Neuronal stem cell (in vitro differentiated cells): Measurements from ENCODE around the gene WDSUB1. TPM values are rescaled to one million over a fixed set of nuclear protein-coding genes. Genes with fewer than 3 reads are reported as not detected.

ENCODE experiments used
- DNase-seq: peaks from one replicate; pipeline ENCODE4 v3.0.0-alpha.2; 2013; ENCODE audit warnings: low spot score
- H2AFZ ChIP-seq: one replicate; pipeline ENCODE4 v1.6.1; 2013; ENCODE audit warnings: mild to moderate bottlenecking, low read length, inconsistent platforms
- H2AK5ac ChIP-seq: 2 replicates; pipeline ENCODE4 v1.6.1; 2013; ENCODE audit warnings: low read depth, mild to moderate bottlenecking, inconsistent platforms, low read length, moderate library complexity, mixed read lengths
- H2BK120ac ChIP-seq: 2 replicates; pipeline ENCODE4 v1.6.1; 2013; ENCODE audit warnings: low read depth, mild to moderate bottlenecking, inconsistent platforms, low read length, moderate library complexity, mixed read lengths
- H2BK12ac ChIP-seq: one replicate; pipeline ENCODE4 v1.6.1; 2013; ENCODE audit warnings: low read length, inconsistent platforms
- H2BK15ac ChIP-seq: 2 replicates; pipeline ENCODE4 v1.6.1; 2013; ENCODE audit warnings: mild to moderate bottlenecking, low read length, inconsistent platforms, mixed read lengths
- H2BK5ac ChIP-seq: one replicate; pipeline ENCODE4 v1.6.1; 2013; ENCODE audit warnings: inconsistent platforms, mild to moderate bottlenecking, low read length, moderate library complexity
- H3K14ac ChIP-seq: one replicate; pipeline ENCODE4 v1.6.1; 2013; ENCODE audit warnings: low read length, inconsistent platforms
- H3K18ac ChIP-seq: 2 replicates; pipeline ENCODE4 v1.6.1; 2013; ENCODE audit warnings: low read length, inconsistent platforms
- H3K23ac ChIP-seq: 2 replicates; pipeline ENCODE4 v1.6.1; 2013; ENCODE audit warnings: low read depth, mild to moderate bottlenecking, mixed read lengths, low read length, inconsistent platforms; ENCODE audit not compliant: poor library complexity
- H3K27ac ChIP-seq: replicated peaks from 3 replicates; pipeline ENCODE4 v1.5.1; 2013; ENCODE audit warnings: low read length, inconsistent platforms
- H3K27me3 ChIP-seq, 3 experiments: 2 replicates each; pipeline ENCODE4 v1.6.1; 2013; ENCODE audit warnings: low read length in 3 of 3, mild to moderate bottlenecking in 2 of 3, inconsistent platforms in 1 of 3, low read depth in 1 of 3, mixed read lengths in 1 of 3, moderate library complexity in 1 of 3; ENCODE audit not compliant: control insufficient read depth in 3 of 3, insufficient read depth in 3 of 3
- H3K36me3 ChIP-seq, 2 donors: replicated peaks in 1 of 2; 2 replicates each; pipeline ENCODE4 v1.6.1; 2013; ENCODE audit warnings: low read length in 2 of 2; ENCODE audit not compliant: control insufficient read depth in 2 of 2, insufficient read depth in 2 of 2
- H3K4ac ChIP-seq: 2 replicates; pipeline ENCODE4 v1.6.1; 2013; ENCODE audit warnings: inconsistent platforms, mild to moderate bottlenecking, low read length, moderate library complexity
- H3K4me1 ChIP-seq, 2 donors: 1 replicate in 1 of 2; 2 replicates in 1 of 2; pipeline ENCODE4 v1.6.1; 2013; ENCODE audit warnings: low read length in 2 of 2, low read depth in 1 of 2; ENCODE audit not compliant: control insufficient read depth in 2 of 2, insufficient read depth in 1 of 2
- H3K4me2 ChIP-seq: one replicate; pipeline ENCODE4 v1.6.1; 2013; ENCODE audit warnings: mild to moderate bottlenecking, low read length, inconsistent platforms; ENCODE audit not compliant: insufficient read depth, poor library complexity, severe bottlenecking
- H3K4me3 ChIP-seq, 2 donors: 2 replicates each; pipeline ENCODE4 v1.5.1; 2013; ENCODE audit warnings: low read length in 2 of 2, mild to moderate bottlenecking in 2 of 2, inconsistent platforms in 1 of 2, moderate library complexity in 1 of 2
- H3K79me1 ChIP-seq: one replicate; pipeline ENCODE4 v1.6.1; 2013; ENCODE audit warnings: low read depth, mild to moderate bottlenecking, inconsistent platforms, low read length, moderate library complexity
- H3K9ac ChIP-seq: one replicate; pipeline ENCODE4 v1.6.1; 2013; ENCODE audit warnings: mild to moderate bottlenecking, low read depth, low read length, inconsistent platforms; ENCODE audit not compliant: poor library complexity
- H3K9me3 ChIP-seq, 2 donors: replicated peaks in 1 of 2; 2 replicates each; pipeline versions ENCODE3 to v1.6.1; 2013; ENCODE audit warnings: low read length in 2 of 2, mild to moderate bottlenecking in 2 of 2, inconsistent platforms in 1 of 2, low read depth in 1 of 2, mixed read lengths in 1 of 2, moderate library complexity in 1 of 2; ENCODE audit not compliant: control insufficient read depth in 2 of 2, insufficient read depth in 1 of 2
- H4K8ac ChIP-seq: one replicate; pipeline ENCODE4 v1.6.1; 2013; ENCODE audit warnings: low read depth, mild to moderate bottlenecking, inconsistent platforms, low read length, moderate library complexity
- H4K91ac ChIP-seq: one replicate; pipeline ENCODE4 v1.6.1; 2013; ENCODE audit warnings: low read length, low read depth, mild to moderate bottlenecking, inconsistent platforms; ENCODE audit not compliant: poor library complexity
- WGBS, 2 donors: extraction: QIAGEN DNeasy Blood & Tissue Kit; methylation state at CpG; one replicate each; pipeline ENCODE4 v1.1.7; 2013; ENCODE audit warnings: missing lambda C conversion rate in 2 of 2, mixed read lengths in 1 of 2; ENCODE audit not compliant: insufficient read length in 2 of 2, insufficient replicate concordance in 1 of 2; ENCODE audit errors: extremely low coverage in 2 of 2; 5-methylcytosine and 5-hydroxymethylcytosine counted together
- small RNA-seq: library from polyadenylated mRNA; stranded (forward); fragments of <200 nt; extraction: miRNeasy Mini kit (QIAGEN cat#:217004); gene quantifications from one replicate; pipeline ENCODE3, GENCODE V24; 2013; ENCODE audit not compliant: insufficient read depth

Gene WDSUB1

DNA sequence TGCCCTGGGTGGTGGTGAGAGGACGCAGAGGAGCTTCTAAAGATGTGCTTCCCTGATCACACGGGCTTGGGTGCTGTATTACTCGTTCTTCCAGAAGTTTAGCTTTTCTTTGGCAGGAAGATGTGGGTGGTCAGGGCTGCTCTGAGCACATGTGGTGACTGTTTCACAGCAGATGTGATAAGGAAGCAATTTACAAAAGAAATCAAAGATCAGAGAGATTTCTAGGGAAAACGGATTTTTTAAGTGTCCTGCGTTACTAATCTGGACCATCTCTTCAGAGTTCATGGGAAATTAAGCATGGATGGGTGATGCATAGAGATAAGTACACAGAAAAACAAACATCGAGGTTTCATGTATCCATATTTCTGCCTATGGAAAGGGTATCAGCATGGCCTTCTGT, 99.4 kb downstream of the WDSUB1 start:
- no peak for DNase-seq
- no CpG with 5 or more reads among the region's 6 CpGs for WGBS, 2 donors

DNA sequence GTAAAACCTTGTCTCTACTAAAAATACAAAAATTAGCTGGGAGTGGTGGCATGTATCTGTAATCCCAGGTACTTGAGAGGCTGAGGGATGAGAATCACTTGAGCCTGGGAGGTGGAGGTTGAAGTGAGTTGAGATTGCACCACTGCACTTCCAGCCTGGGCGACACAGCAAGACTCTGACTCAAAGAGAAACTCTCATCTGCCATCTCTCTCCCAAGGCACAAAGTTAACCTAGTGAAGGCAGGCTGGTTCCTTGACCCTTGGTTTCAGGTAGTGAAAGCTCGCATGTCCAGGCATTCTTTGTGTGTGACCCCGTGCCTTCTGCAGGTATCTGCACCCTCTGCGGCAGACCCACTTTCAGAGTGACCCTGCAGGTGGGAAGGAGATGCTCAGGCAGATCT, 100.0 kb downstream of the WDSUB1 start:
- peaks cover 0 to 73% of the 10 kb centered on the region in 2 donors for H3K36me3 ChIP-seq
- no peak overlapping the region for H2BK120ac ChIP-seq
- H3K4ac ChIP-seq = no peak overlapping the region
- H2BK12ac ChIP-seq = no peak overlapping the region
- no peak overlapping the region for H3K27ac ChIP-seq
- H4K8ac ChIP-seq = no peak overlapping the region
- no peak for DNase-seq
- no peak overlapping the region for H2AK5ac ChIP-seq
- no peak overlapping the region for H3K4me2 ChIP-seq
- H3K27me3 ChIP-seq = no peaks in the 10 kb centered on the region
- H3K14ac ChIP-seq = no peak overlapping the region
- no peak overlapping the region for H2BK5ac ChIP-seq
- H3K4me1 ChIP-seq = no peaks in the 10 kb centered on the region
- peaks cover 0 to 1% of the 10 kb centered on the region in 2 donors for H3K9me3 ChIP-seq
- no CpG with 5 or more reads among the region's 4 CpGs for WGBS, 2 donors
- H3K79me1 ChIP-seq = no peaks in the 10 kb centered on the region
- no peak overlapping the region for H2AFZ ChIP-seq
- H4K91ac ChIP-seq = no peak overlapping the region
- no peak overlapping the region for H2BK15ac ChIP-seq
- no peak overlapping the region for H3K18ac ChIP-seq
- H3K9ac ChIP-seq = no peak overlapping the region
- no peak overlapping the region for H3K23ac ChIP-seq
- H3K4me3 ChIP-seq = no peak overlapping the region

More for the DNA sequence above, 99.4 kb downstream of the WDSUB1 start:
- no peaks in the 10 kb centered on the region for H3K79me1 ChIP-seq
- no peak overlapping the region for H2BK15ac ChIP-seq
- peaks cover 0 to 73% of the 10 kb centered on the region in 2 donors for H3K36me3 ChIP-seq
- H3K27ac ChIP-seq = no peak overlapping the region
- no peaks in the 10 kb centered on the region for H3K27me3 ChIP-seq
- no peak overlapping the region for H4K8ac ChIP-seq
- H3K9ac ChIP-seq = no peak overlapping the region
- no peak overlapping the region for H3K4me3 ChIP-seq
- H2BK12ac ChIP-seq = no peak overlapping the region
- H3K4ac ChIP-seq = no peak overlapping the region
- no peak overlapping the region for H2AK5ac ChIP-seq
- H3K18ac ChIP-seq = no peak overlapping the region
- H2BK5ac ChIP-seq = no peak overlapping the region
- H3K14ac ChIP-seq = no peak overlapping the region
- peaks cover 0 to 1% of the 10 kb centered on the region in 2 donors for H3K9me3 ChIP-seq
- no peak overlapping the region for H2BK120ac ChIP-seq
- H4K91ac ChIP-seq = no peak overlapping the region
- no peak overlapping the region for H3K4me2 ChIP-seq
- no peak overlapping the region for H2AFZ ChIP-seq
- no peak overlapping the region for H3K23ac ChIP-seq
- no peaks in the 10 kb centered on the region for H3K4me1 ChIP-seq

Small RNA genes lying within 50 kb of the gene (small RNA-seq; reads per million reads assigned to genes)
- not detected for gene MIR6888
